ENCODE data around the gene HTATSF1. TPM values are rescaled to one million over a fixed set of nuclear protein-coding genes. Genes with fewer than 3 reads are reported as not detected.
A peak's percentile ranks its signal among the peaks of the same experiment; 100 is the strongest.

Gene HTATSF1
- polyA plus RNA-seq, 1 donor from 2014 or later: 53.8 TPM

DNA sequence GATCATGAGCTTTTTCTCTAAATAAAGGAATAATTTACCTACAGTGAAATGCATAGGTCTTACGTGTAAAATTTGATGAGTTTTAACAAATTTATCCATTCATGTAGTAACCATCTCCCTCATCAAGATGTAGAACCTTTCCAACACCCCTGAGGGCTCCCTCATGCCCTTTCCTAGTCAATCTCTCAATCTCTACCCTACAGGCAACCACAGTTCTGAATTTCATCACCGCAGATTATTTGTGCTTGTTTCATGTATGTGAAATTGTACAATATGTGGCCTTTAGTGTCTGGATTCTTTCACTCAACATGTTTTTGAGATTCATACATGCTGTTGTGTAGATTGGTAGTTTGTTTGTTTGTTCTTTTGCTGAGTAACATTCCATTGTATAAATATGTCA lies 36.7 kb downstream of the HTATSF1 start:
- H3K4me1 Mint-ChIP-seq: no peaks in the 10 kb centered on the region
- no peak overlapping the region for H3K27ac Mint-ChIP-seq
- no peaks in the 10 kb centered on the region for H3K9me3 Mint-ChIP-seq
- H3K4me3 Mint-ChIP-seq: no peak overlapping the region
- peaks cover 9% of the 10 kb centered on the region for H3K27me3 Mint-ChIP-seq
- H3K36me3 Mint-ChIP-seq: no peaks in the 10 kb centered on the region

DNA sequence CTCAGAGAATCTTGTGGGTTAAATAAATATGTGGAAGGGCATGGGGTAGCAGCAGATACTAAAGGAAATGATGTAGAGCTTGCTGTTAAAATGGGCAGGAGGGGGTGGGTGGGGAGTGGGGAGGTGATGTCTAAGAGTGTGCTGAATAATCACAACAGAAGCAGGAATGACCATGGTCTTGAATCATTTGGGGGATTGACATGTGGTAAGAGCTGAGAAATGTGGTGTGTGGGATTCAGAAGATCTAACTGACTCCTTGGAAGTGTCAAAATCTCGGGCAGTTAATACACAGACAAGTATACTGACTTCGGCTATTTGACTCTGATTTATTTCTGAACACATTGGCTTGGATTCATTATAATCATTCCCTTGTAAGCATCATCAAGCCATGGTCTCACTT lies 41.4 kb downstream of the HTATSF1 start:
- no peaks in the 10 kb centered on the region for H3K36me3 Mint-ChIP-seq
- no peak overlapping the region for H3K4me3 Mint-ChIP-seq
- H3K27ac Mint-ChIP-seq: no peak overlapping the region
- H3K27me3 Mint-ChIP-seq: peaks cover 7% of the 10 kb centered on the region
- H3K4me1 Mint-ChIP-seq: no peaks in the 10 kb centered on the region
- no peaks in the 10 kb centered on the region for H3K9me3 Mint-ChIP-seq

DNA sequence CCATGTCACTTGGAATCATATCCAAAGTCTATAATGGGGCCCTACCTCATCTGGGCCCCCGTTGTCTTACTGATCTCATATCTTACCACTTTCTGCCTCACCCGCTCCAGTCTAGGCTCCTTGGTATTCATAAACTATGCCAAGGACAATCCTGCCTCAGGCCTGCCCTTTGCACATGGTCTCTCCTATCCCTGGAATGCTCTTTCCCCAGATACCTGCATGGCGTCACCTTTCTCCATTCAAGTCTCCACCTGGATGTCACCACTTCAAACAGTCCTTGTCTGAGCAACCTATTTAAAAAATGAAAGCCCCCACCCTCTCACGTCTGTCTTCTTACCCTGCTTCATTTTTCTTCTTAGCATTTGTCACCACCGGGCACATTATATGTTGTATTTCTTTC lies 42.8 kb downstream of the HTATSF1 start:
- H3K27me3 Mint-ChIP-seq: peaks cover 5% of the 10 kb centered on the region
- no peaks in the 10 kb centered on the region for H3K36me3 Mint-ChIP-seq
- H3K27ac Mint-ChIP-seq: no peak overlapping the region
- no peaks in the 10 kb centered on the region for H3K9me3 Mint-ChIP-seq
- no peaks in the 10 kb centered on the region for H3K4me1 Mint-ChIP-seq
- no peak overlapping the region for H3K4me3 Mint-ChIP-seq

DNA sequence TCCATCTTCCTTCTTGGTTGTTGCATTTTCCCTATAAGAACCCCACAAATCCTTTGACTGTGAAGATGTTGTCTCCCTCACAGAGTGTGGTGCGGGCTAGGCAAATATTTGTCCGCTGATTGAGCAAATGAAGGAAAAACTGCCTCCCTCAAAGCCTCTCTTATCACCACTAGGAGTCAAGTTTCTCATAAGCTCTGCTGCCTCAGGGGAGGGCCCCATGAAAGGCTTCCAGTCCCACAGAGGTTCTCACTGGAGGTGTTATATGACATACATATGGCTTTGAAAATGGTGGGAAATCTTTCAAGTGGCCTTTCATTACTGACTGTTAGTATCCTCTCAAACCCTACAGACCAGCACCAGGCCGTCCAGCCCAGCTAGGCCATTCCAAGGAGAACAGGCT lies 43.9 kb downstream of the HTATSF1 start:
- peaks cover 5% of the 10 kb centered on the region for H3K27me3 Mint-ChIP-seq
- H3K4me1 Mint-ChIP-seq: no peaks in the 10 kb centered on the region
- H3K4me3 Mint-ChIP-seq: no peak overlapping the region
- no peaks in the 10 kb centered on the region for H3K9me3 Mint-ChIP-seq
- no peaks in the 10 kb centered on the region for H3K36me3 Mint-ChIP-seq
- H3K27ac Mint-ChIP-seq: no peak overlapping the region

DNA sequence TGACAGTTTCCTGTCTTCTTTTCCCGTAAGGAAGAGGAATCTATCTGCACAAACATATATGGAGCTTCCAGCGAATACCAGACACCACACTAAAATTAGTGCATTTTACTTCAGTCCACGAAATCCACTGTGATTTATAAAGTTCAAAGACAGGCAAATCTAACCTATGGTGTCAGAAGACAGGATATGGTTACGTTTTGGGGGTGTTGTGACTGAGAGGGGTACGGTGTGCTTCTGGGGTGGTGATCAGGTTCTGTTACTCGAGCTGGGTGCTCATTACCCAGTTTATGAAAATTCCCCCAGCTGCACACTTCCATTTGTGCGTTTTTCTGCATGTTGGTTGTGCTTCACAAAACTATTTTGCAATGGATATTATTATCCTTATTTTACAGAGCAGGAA lies 44.9 kb downstream of the HTATSF1 start:
- Mint-ChIP-seq H3K27me3 (peaks cover 5% of the 10 kb centered on the region), H3K4me3 (no peak overlapping the region), H3K36me3 (no peaks in the 10 kb centered on the region), H3K9me3 (no peaks in the 10 kb centered on the region), H3K4me1 (no peaks in the 10 kb centered on the region), H3K27ac (no peak overlapping the region)

DNA sequence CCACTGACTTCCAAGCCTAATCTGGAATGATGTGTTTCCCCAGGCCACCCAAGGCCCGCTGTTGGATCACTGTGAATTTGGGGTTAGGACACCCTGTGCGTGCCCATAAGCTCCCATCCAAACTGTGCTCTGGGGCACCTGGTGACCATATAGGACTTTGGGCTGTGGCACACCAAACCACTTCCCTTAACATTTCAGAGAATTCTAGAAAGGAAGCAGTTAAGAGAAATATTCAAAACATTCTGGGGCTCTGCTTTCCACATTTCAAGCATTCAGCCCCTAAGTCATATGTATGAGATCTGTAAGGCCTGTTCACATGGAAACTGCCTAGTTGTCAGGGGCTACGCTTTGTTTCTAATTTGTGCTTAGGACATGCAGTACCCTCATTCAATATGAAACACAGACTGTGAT lies 49.0 kb downstream of the HTATSF1 start:
- no peak overlapping the region for H3K4me3 Mint-ChIP-seq
- H3K9me3 Mint-ChIP-seq: no peaks in the 10 kb centered on the region
- H3K27ac Mint-ChIP-seq: no peak overlapping the region
- no peaks in the 10 kb centered on the region for H3K36me3 Mint-ChIP-seq
- peaks cover under 1% of the 10 kb centered on the region for H3K27me3 Mint-ChIP-seq
- H3K4me1 Mint-ChIP-seq: no peaks in the 10 kb centered on the region

DNA sequence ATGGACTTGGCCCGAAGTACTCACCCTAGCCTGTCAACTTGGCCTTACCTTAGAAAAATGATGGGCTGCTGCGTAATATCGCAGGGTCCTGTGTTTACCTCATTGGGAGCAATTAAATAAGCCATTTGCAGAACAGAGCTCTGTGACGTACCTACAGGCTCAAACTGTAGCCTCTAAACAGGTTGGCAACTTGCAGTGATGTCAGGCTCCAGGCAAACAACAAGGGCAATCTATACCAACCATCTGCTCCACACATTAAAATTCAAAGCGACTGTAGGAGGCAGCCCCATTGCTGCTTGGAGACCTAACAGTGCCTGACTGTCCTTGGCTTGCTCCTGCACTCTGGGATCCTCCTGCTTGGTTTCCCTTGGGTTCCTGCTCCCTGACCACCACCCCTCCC lies 51.8 kb downstream of the HTATSF1 start:
- Mint-ChIP-seq H3K9me3 (no peaks in the 10 kb centered on the region), H3K27ac (peak overlapping the region in 1 of 3 donors; percentile 3), H3K36me3 (no peaks in the 10 kb centered on the region), H3K4me3 (no peak overlapping the region), H3K27me3 (peaks cover 3% of the 10 kb centered on the region), H3K4me1 (no peaks in the 10 kb centered on the region)

DNA sequence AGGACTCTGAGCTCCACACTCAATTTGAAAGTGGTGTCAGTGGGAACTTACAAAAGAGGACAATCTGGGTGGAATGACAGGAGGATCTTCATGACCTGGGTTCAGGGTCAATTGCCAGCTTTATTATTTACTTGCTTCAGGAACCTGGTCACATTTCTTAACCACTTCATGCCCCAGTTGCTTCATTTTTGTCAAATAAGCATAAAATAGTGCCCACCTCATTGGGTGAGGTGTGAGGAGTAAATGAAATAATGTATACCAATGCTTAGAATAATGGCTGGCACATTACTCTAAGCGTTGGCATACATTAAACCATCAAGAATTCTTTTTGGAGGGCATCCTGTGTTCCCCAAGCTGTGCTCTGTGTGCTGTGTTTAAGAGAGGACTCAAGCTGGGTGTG lies 54.0 kb downstream of the HTATSF1 start:
- Mint-ChIP-seq H3K27ac (no peak overlapping the region), H3K36me3 (no peaks in the 10 kb centered on the region), H3K4me3 (no peak overlapping the region), H3K4me1 (no peaks in the 10 kb centered on the region), H3K27me3 (peaks cover 3% of the 10 kb centered on the region), H3K9me3 (no peaks in the 10 kb centered on the region)

DNA sequence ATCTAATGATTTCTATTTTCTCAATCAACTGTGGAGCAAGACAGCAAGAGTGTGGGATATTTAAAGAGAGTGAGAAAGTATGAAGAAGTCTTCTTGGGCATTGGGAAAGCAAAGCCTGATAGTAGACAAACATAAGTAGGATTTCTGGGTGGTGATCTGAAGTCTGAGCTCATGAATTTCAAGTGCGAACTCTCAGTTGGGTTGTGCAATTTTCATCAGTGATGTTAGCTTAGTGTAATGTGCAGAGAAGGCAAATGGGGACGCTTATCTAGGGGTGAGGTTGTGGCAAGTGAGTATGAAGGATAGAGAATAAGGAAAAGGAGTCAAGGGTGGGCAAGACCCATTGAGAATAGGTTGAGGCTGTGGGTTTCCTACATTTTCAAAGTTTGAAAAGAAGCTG lies 58.3 kb downstream of the HTATSF1 start:
- Mint-ChIP-seq H3K36me3 (no peaks in the 10 kb centered on the region), H3K27ac (no peak overlapping the region), H3K4me3 (no peak overlapping the region), H3K27me3 (peaks cover 3% of the 10 kb centered on the region), H3K4me1 (no peaks in the 10 kb centered on the region), H3K9me3 (no peaks in the 10 kb centered on the region)

Other genes with a start within 250 kb of the HTATSF1 start
- gene MAP7D3, start 246.2 kb upstream of the HTATSF1 start, polyA plus RNA-seq: 8.7 TPM
- gene ADGRG4, start 196.6 kb upstream of the HTATSF1 start, polyA plus RNA-seq: not detected
- gene BRS3, start 9.6 kb upstream of the HTATSF1 start, polyA plus RNA-seq: not detected
- not detected for gene VGLL1, start 34.6 kb downstream of the HTATSF1 start, polyA plus RNA-seq
- 2.0 TPM for gene CD40LG, start 150.6 kb downstream of the HTATSF1 start, polyA plus RNA-seq

Data from IgD-negative memory B cell (primary cell).